GM12878 (cell line): ENCODE data around the gene ALKBH8.

Source experiments
- BRCA1 ChIP-seq: IDR thresholded peaks from 2 replicates; pipeline ENCODE4 v1.6.1; 2011; ENCODE audit warnings: low read depth, low read length, improper control_type of control experiment
- CEBPB ChIP-seq, 2 experiments: fragments of 150-350 bp in 1 of 2; IDR thresholded peaks; 2 replicates each; pipeline ENCODE4 v1.6.1; 2012 to 2014; ENCODE audit warnings: low read depth in 2 of 2, low read length in 2 of 2, borderline replicate concordance in 1 of 2, inconsistent platforms in 1 of 2
- CTCF ChIP-seq, 3 experiments: IDR thresholded peaks in 2 of 3; conservative IDR thresholded peaks in 1 of 3; 2 replicates each; pipeline ENCODE4 v1.5.1; 2011; ENCODE audit warnings: low read depth in 3 of 3, low read length in 3 of 3, mild to moderate bottlenecking in 3 of 3, control low read depth in 2 of 3, moderate library complexity in 2 of 3, inconsistent platforms in 1 of 3, mixed read lengths in 1 of 3; ENCODE audit not compliant: control insufficient read depth in 2 of 3, insufficient read depth in 1 of 3; ENCODE audit errors: extremely low read depth in 1 of 3
- EP300 ChIP-seq, 2 experiments: fragments of 150-350 bp in 1 of 2; IDR thresholded peaks; 2 replicates each; pipeline ENCODE4 v1.6.1; 2011 to 2012; ENCODE audit warnings: low read depth in 2 of 2, low read length in 2 of 2, borderline replicate concordance in 1 of 2, improper control_type of control experiment in 1 of 2, inconsistent platforms in 1 of 2; ENCODE audit not compliant: control insufficient read depth in 1 of 2
- EZH2 ChIP-seq: IDR thresholded peaks from 2 replicates; pipeline ENCODE4 v1.6.1; 2012; ENCODE audit warnings: low read depth, mild to moderate bottlenecking, control low read depth, inconsistent platforms, low read length, borderline replicate concordance; ENCODE audit not compliant: control insufficient read depth
- FOS ChIP-seq: IDR thresholded peaks from 3 replicates; pipeline ENCODE4 v1.6.1; 2011; ENCODE audit warnings: borderline replicate concordance; ENCODE audit not compliant: insufficient read length; ENCODE audit errors: extremely low read depth
- MAX ChIP-seq: IDR thresholded peaks from 2 replicates; pipeline ENCODE4 v1.6.1; 2012; ENCODE audit warnings: low read depth, low read length, improper control_type of control experiment
- NFIC ChIP-seq: IDR thresholded peaks from 2 replicates; pipeline ENCODE4 v1.6.1; 2012; ENCODE audit warnings: low read depth, mild to moderate bottlenecking, inconsistent platforms, low read length, moderate library complexity
- NFXL1 ChIP-seq: fragments of 450-650 bp; IDR thresholded peaks from 2 replicates; pipeline ENCODE4 v1.6.1; 2017; ENCODE audit warnings: antibody characterized with exemption, mild to moderate bottlenecking, borderline replicate concordance
- NR2C2 ChIP-seq: IDR thresholded peaks from 2 replicates; pipeline ENCODE4 v1.6.1; 2011; ENCODE audit warnings: borderline replicate concordance, low read depth; ENCODE audit not compliant: control insufficient read depth, insufficient read length
- PKNOX1 ChIP-seq: fragments of 450-650 bp; IDR thresholded peaks from 2 replicates; pipeline ENCODE4 v1.6.1; 2016; ENCODE audit warnings: mild to moderate bottlenecking
- POLR2A ChIP-seq: IDR thresholded peaks from 2 replicates; pipeline ENCODE4 v1.6.1; 2011; ENCODE audit warnings: low read depth, mild to moderate bottlenecking, low read length
- POLR2AphosphoS2 ChIP-seq: IDR thresholded peaks from 2 replicates; pipeline ENCODE4 v1.6.1; 2011; ENCODE audit warnings: low read depth, mild to moderate bottlenecking, low read length, improper control_type of control experiment, moderate library complexity
- POLR2AphosphoS5 ChIP-seq: IDR thresholded peaks from 2 replicates; pipeline ENCODE4 v1.6.1; 2011; ENCODE audit warnings: mild to moderate bottlenecking, low read length, inconsistent platforms

- TF ChIP-seq NFIC (no peak), EZH2 (no peak), NFXL1 (no peak), NR2C2 (no peak), BRCA1 (no peak), FOS (no peak), CTCF (IDR thresholded peaks at IDR 0.05 in 2 of 3, conservative IDR thresholded peaks at IDR 0.05 in 1 of 3; ENCODE audit: control insufficient read depth in 2 of 3, extremely low read depth in 1 of 3, insufficient read depth in 1 of 3, low read depth in 3 of 3, low read length in 3 of 3) (no peak), POLR2AphosphoS2 (no peak), EP300 (IDR thresholded peaks at IDR 0.05; ENCODE audit: borderline replicate concordance in 1 of 2, control insufficient read depth in 1 of 2, low read depth in 2 of 2, low read length in 2 of 2) (no peak), POLR2AphosphoS5 (no peak), PKNOX1 (no peak), POLR2A (no peak), CEBPB (IDR thresholded peaks at IDR 0.05; ENCODE audit: borderline replicate concordance in 1 of 2, low read depth in 2 of 2, low read length in 2 of 2) (no peak), MAX (no peak)
Measured at GRCh38 chr11:107609400-107610218, 44.1 kb upstream of the ALKBH8 start.
